ENCODE measurements around the gene ENC1. TPM values are rescaled to one million over a fixed set of nuclear protein-coding genes. Genes with fewer than 3 reads are reported as not detected.

Gene ENC1
- total and polyA plus RNA-seq, 2 donors, result 11.2 to 75.4 TPM

GRCh38 chr5:74669821-74670220 lies 29.3 kb upstream of the ENC1 start:
- 84% methylated on average over 2 of the region's 2 CpGs for WGBS
- no peak overlapping the region for H3K27ac ChIP-seq (ENCODE audit: low read depth)
- DNase-seq (ENCODE audit: extremely low spot score), result no peak
- H3K4me3 ChIP-seq (ENCODE audit: low read depth, low read length), result no peak overlapping the region
- no peaks in the 10 kb centered on the region for H3K4me1 ChIP-seq (ENCODE audit: insufficient read depth)
- H3K36me3 ChIP-seq (ENCODE audit: insufficient read depth), result no peaks in the 10 kb centered on the region

DNA sequence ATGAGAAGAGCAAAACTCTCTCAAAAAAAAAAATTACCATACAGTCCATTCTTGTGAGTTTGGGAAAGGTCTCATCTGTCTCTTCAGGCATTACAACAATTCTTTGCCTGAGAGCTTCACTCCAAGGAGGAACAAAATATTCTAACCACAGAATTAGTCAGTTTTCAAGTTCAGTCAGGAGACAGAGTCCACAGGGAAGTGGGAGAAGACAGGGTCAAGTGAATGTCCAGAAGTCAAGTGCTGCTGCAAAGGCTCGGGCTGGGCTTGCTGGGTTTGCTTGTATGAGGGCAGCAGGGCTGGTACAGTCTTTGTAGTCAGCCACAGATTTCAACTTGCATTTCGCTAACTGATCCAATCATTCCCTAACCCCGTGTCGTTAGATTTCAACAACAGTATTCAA lies 26.9 kb upstream of the ENC1 start:
- no peaks in the 10 kb centered on the region for H3K4me1 ChIP-seq (ENCODE audit: insufficient read depth)
- no peak overlapping the region for H3K27ac ChIP-seq (ENCODE audit: low read depth)
- H3K4me3 ChIP-seq (ENCODE audit: low read depth, low read length), result no peak overlapping the region
- H3K36me3 ChIP-seq (ENCODE audit: insufficient read depth), result no peaks in the 10 kb centered on the region
- no peak for DNase-seq (ENCODE audit: extremely low spot score)
- 84% methylated on average over 4 of the region's 4 CpGs for WGBS

DNA sequence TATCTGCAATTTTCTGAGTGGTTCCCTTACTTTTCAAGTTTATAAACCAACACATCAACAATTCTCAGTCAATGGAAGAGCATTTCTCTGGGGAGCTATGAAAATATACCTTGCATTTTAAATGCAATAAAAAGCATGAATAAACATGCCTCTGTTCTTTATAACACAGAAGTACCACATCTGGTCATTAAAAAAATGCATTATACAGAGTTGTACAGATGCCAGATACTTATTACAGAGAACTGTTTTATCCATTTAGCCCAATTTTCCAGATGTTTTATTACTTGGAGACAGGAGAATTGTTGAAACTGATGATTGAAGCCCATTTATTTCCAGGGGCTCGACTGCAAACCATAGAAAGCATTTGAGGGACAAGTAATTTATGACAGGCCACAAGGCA lies 25.3 kb upstream of the ENC1 start:
- H3K4me1 ChIP-seq (ENCODE audit: insufficient read depth), result no peaks in the 10 kb centered on the region
- no peak overlapping the region for H3K4me3 ChIP-seq (ENCODE audit: low read depth, low read length)
- DNase-seq (ENCODE audit: extremely low spot score), result no peak
- WGBS, result 41% methylated on average over 1 of the region's 1 CpG
- H3K36me3 ChIP-seq (ENCODE audit: insufficient read depth), result no peaks in the 10 kb centered on the region
- H3K27ac ChIP-seq (ENCODE audit: low read depth), result no peak overlapping the region

DNA sequence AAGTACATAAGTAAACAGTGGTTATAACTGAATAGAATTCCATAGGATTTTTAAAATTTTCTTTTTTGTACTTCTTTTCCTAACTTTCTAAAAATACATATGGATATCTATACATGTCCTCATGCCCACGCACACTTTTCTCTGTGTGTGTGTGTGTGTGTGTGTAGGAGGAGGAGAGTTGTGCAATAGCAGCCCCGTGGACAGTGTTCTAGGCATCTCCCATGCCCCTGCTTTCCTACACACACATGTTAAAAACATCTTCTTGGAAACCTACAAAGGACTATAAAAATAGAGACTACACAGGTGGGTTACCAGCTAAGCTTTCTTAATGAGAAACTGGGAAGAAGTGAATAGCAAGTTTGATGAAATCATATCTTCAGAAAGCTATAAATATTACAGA lies 24.7 kb upstream of the ENC1 start:
- WGBS, result 20% methylated on average over 2 of the region's 2 CpGs
- Histone ChIP-seq H3K4me1 (ENCODE audit: insufficient read depth) (no peaks in the 10 kb centered on the region), H3K4me3 (ENCODE audit: low read depth, low read length) (no peak overlapping the region), H3K27ac (ENCODE audit: low read depth) (no peak overlapping the region), H3K36me3 (ENCODE audit: insufficient read depth) (no peaks in the 10 kb centered on the region)
- no peak for DNase-seq (ENCODE audit: extremely low spot score)

DNA sequence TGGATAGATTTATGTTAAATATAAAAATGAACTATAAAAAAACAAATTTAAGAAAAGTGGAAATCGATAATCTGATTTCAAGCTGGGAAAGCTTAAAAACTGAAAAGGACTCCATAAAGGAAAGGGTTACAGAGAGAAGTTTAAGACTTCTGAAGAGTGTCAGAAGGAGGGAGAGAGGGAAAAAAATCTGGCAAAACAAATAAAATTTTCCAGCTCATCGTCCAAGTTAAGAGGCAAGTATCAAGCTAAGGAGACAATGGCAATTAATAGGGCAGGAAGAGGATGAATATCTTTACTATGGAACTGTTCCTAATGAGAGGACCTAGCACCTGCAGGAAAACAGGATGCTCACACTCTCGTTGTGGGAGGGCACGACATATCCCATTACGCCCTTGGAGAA lies 24.0 kb upstream of the ENC1 start:
- no peak overlapping the region for H3K27ac ChIP-seq (ENCODE audit: low read depth)
- no peaks in the 10 kb centered on the region for H3K4me1 ChIP-seq (ENCODE audit: insufficient read depth)
- no peak overlapping the region for H3K4me3 ChIP-seq (ENCODE audit: low read depth, low read length)
- 44% methylated on average over 5 of the region's 5 CpGs for WGBS
- no peak for DNase-seq (ENCODE audit: extremely low spot score)
- no peaks in the 10 kb centered on the region for H3K36me3 ChIP-seq (ENCODE audit: insufficient read depth)

- WGBS, result 79% methylated on average over 5 of the region's 5 CpGs
- H3K36me3 ChIP-seq (ENCODE audit: insufficient read depth), result no peaks in the 10 kb centered on the region
These were observed 20.3 kb upstream of the ENC1 start for GRCh38 chr5:74660873-74661272.

DNA sequence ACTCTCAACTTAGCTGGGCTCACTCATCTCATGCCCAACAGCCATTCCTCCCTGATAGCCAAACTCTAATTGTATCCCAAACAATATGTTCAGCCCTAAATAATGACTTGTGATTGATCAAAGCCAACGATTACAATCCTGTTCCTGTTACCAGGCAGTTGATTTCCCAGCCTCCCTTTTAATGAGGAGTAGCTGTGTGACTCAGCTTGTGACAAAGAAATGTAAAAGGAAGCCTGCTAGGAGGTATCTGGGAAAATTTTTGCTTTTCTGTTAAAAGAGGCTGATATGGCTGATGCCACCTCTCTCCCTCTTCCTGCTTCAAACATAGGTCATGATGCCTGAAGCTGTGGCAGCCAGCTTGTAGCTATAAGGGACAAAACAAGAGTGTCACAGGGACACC lies 19.6 kb upstream of the ENC1 start:
- 63% methylated on average over 1 of the region's 1 CpG for WGBS
- no peak overlapping the region for H3K27ac ChIP-seq (ENCODE audit: low read depth)
- H3K4me3 ChIP-seq (ENCODE audit: low read depth, low read length), result no peak overlapping the region
- DNase-seq (ENCODE audit: extremely low spot score), result no peak
- H3K36me3 ChIP-seq (ENCODE audit: insufficient read depth), result no peaks in the 10 kb centered on the region
- no peaks in the 10 kb centered on the region for H3K4me1 ChIP-seq (ENCODE audit: insufficient read depth)

More at GRCh38 chr5:74660873-74661272, 20.3 kb upstream of the ENC1 start:
- no peak overlapping the region for H3K4me3 ChIP-seq (ENCODE audit: low read depth, low read length)
- no peak for DNase-seq (ENCODE audit: extremely low spot score)
- no peaks in the 10 kb centered on the region for H3K4me1 ChIP-seq (ENCODE audit: insufficient read depth)
- no peak overlapping the region for H3K27ac ChIP-seq (ENCODE audit: low read depth)

DNA sequence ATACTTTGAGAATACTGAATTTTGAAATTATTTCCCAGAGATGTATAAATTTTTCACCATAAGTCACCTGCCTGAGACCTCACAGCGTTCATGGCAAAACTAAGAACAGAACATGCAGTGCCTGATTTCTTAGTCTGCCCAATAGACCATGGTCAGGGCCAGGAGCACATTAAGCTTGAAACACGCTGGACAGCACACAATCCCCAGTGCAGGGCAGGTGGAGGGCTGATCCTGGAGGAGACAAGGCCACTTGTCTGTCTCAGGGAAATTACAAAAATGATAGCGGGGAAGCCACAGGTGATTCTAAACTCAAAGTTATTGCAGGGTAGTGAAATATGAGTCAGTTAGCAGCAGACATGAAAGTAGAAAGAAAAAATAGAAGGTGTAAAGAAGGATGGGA lies 18.6 kb upstream of the ENC1 start:
- WGBS, result 67% methylated on average over 3 of the region's 3 CpGs
- Histone ChIP-seq H3K27ac (ENCODE audit: low read depth) (no peak overlapping the region), H3K4me1 (ENCODE audit: insufficient read depth) (no peaks in the 10 kb centered on the region), H3K4me3 (ENCODE audit: low read depth, low read length) (no peak overlapping the region), H3K36me3 (ENCODE audit: insufficient read depth) (no peaks in the 10 kb centered on the region)
- DNase-seq (ENCODE audit: extremely low spot score), result no peak

DNA sequence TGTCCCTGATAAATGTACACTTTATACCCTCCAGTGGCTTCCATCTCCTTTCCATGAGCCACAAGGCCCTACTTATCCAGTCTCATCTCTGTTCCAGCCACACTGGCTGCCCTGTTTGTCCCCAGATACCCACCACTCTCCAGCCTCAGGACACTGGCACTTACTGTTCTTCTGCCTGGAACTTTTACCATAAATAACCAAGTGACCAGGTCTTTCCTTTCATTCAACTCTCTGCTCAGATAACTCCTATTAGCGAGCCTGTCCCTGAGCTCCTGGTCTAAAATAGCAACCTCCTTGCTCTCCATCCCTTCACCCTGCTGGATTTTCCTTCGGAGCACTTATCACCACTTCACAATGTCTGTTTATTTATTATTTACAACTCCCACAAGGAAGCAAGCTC lies 16.6 kb upstream of the ENC1 start:
- no peak for DNase-seq (ENCODE audit: extremely low spot score)
- WGBS, result 58% methylated on average over 2 of the region's 2 CpGs

GRCh38 chr5:74655716-74656115 lies 15.2 kb upstream of the ENC1 start:
- H3K36me3 ChIP-seq (ENCODE audit: insufficient read depth), result no peaks in the 10 kb centered on the region
- H3K4me3 ChIP-seq (ENCODE audit: low read depth, low read length), result no peak overlapping the region
- peaks cover 1% of the 10 kb centered on the region for H3K4me1 ChIP-seq (ENCODE audit: insufficient read depth)
- no peak overlapping the region for H3K27ac ChIP-seq (ENCODE audit: low read depth)
- DNase-seq (ENCODE audit: extremely low spot score), result no peak

More for the DNA sequence above, 16.6 kb upstream of the ENC1 start:
- H3K4me3 ChIP-seq (ENCODE audit: low read depth, low read length), result no peak overlapping the region
- peaks cover 1% of the 10 kb centered on the region for H3K4me1 ChIP-seq (ENCODE audit: insufficient read depth)
- H3K27ac ChIP-seq (ENCODE audit: low read depth), result no peak overlapping the region
- H3K36me3 ChIP-seq (ENCODE audit: insufficient read depth), result no peaks in the 10 kb centered on the region

GRCh38 chr5:74655206-74655605 lies 14.7 kb upstream of the ENC1 start:
- peaks cover 1% of the 10 kb centered on the region for H3K4me1 ChIP-seq (ENCODE audit: insufficient read depth)
- no peak overlapping the region for H3K4me3 ChIP-seq (ENCODE audit: low read depth, low read length)
- 79% methylated on average over 6 of the region's 6 CpGs for WGBS
- no peak overlapping the region for H3K27ac ChIP-seq (ENCODE audit: low read depth)
- no peak for DNase-seq (ENCODE audit: extremely low spot score)
- no peaks in the 10 kb centered on the region for H3K36me3 ChIP-seq (ENCODE audit: insufficient read depth)

DNA sequence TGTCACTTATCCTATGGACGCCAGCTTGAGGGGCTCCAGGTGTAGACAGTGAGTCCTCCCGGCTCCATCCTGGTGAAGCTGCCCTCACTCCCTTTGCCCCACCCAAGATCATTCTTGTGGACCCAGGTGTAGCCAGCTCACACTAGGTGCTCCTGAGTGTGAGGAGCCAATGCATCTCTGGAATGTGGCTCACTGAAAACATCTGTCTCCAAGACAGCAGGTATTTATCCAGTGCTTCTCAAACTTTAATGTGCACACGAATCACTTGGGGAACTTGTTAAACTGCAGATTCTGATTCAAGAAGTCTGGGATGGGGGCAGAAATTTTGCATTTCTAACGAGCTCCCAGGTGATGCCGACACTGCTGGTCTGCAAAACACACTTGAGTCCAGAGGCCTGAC lies 13.5 kb upstream of the ENC1 start:
- WGBS, result 71% methylated on average over 5 of the region's 5 CpGs
- Histone ChIP-seq H3K4me3 (ENCODE audit: low read depth, low read length) (no peak overlapping the region), H3K4me1 (ENCODE audit: insufficient read depth) (peaks cover 1% of the 10 kb centered on the region), H3K36me3 (ENCODE audit: insufficient read depth) (no peaks in the 10 kb centered on the region), H3K27ac (ENCODE audit: low read depth) (no peak overlapping the region)
- DNase-seq (ENCODE audit: extremely low spot score), result no peak

DNA sequence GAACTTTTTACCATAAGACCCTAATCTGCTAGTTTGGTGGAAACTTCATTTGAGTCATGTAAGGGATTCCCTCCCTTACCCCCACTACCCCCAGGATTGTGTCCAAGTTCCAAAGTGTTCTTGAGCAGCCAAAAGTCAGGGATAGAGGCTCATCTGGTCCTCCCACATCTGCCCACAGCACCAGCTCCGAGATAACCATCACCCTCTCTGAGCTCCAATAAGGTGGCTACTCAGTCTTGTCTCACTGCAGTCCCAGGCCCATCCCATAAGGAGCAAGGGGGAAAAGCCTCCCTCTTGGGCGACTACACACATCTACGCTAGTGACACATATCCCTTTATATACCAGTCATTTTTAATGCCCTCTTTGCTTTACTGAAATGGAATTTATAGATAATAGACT lies 12.0 kb upstream of the ENC1 start:
- Histone ChIP-seq H3K4me3 (ENCODE audit: low read depth, low read length) (no peak overlapping the region), H3K4me1 (ENCODE audit: insufficient read depth) (peaks cover 1% of the 10 kb centered on the region), H3K27ac (ENCODE audit: low read depth) (no peak overlapping the region), H3K36me3 (ENCODE audit: insufficient read depth) (no peaks in the 10 kb centered on the region)
- DNase-seq (ENCODE audit: extremely low spot score), result no peak
- 91% methylated on average over 3 of the region's 3 CpGs for WGBS

DNA sequence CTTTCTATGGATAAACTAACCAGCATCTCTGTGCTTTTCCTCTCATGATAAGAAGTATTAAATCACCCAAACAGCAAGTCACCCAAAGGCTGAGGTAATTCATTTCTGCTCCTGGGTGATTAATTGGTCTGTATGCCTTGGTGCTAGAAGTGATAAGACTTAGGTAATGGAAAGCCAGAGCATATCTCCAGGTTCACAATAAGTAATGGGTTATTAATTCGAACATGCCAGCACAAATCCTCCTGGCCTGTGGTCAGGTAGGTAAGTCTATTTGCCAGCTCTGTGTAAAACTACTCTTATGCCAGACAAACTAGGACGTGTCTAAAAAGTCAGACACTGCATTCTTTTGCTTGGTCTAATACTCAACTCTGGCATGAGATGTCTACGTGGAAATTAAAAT lies 11.2 kb upstream of the ENC1 start:
- no peak for DNase-seq (ENCODE audit: extremely low spot score)
- Histone ChIP-seq H3K4me3 (ENCODE audit: low read depth, low read length) (no peak overlapping the region), H3K36me3 (ENCODE audit: insufficient read depth) (no peaks in the 10 kb centered on the region), H3K27ac (ENCODE audit: low read depth) (no peak overlapping the region), H3K4me1 (ENCODE audit: insufficient read depth) (peaks cover 1% of the 10 kb centered on the region)
- 83% methylated on average over 3 of the region's 3 CpGs for WGBS

GRCh38 chr5:74649421-74649973 lies 9.0 kb upstream of the ENC1 start:
- Histone ChIP-seq H3K27ac (ENCODE audit: low read depth) (no peak overlapping the region), H3K36me3 (ENCODE audit: insufficient read depth) (no peaks in the 10 kb centered on the region), H3K4me1 (ENCODE audit: insufficient read depth) (peaks cover 1% of the 10 kb centered on the region), H3K4me3 (ENCODE audit: low read depth, low read length) (no peak overlapping the region)
- WGBS, result 25% methylated on average over 1 of the region's 1 CpG
- no peak for DNase-seq (ENCODE audit: extremely low spot score)

Data from urinary bladder (tissue), 4 donors.